A549 (cell line): ENCODE results near the gene LRTM2. TPM values are rescaled to one million over a fixed set of nuclear protein-coding genes. Genes with fewer than 3 reads are reported as not detected.

Experiments
- ATAC-seq, 2 experiments: fragments of 200-7000 bp in 1 of 2; fragments of >200 bp in 1 of 2; cut with Nextera tagmentation in 1 of 2; cut with Tn5 transposase in 1 of 2; 3 replicates each; pipeline versions ENCODE4 v1.8.0 to v1.9.1; 2018 to 2020; ENCODE audit warnings: mild to moderate bottlenecking in 1 of 2, moderate library complexity in 1 of 2
- CTCF ChIA-PET: fragments of 300-600 bp; sonication (Branson Sonifier 250); formaldehyde crosslinking; extraction: SDS; loops from one replicate; lab custom pipeline; 2021; ENCODE audit warnings: antibody characterized with exemption, inconsistent platforms; lab: Yijun Ruan, JAX
- POLR2A ChIA-PET: fragments of 350-600 bp; formaldehyde crosslinking; extraction: SDS; loops from one replicate; lab custom pipeline; 2021; ENCODE audit warnings: antibody characterized with exemption, inconsistent platforms; lab: Yijun Ruan, JAX
- DNase-seq, 2 experiments: peaks; one replicate each; pipeline versions ENCODE4 v3.0.0 to v3.0.0-alpha.2; 2011 to 2016; ENCODE audit warnings: low read depth in 1 of 2, low spot score in 1 of 2
- FAIRE-seq: peaks from 2 replicates; lab custom pipeline; 2011; peaks lifted over from hg19 to GRCh38; lab: Jason Lieb, UNC
- H3K27ac ChIP-seq, 2 experiments: fragments of >200 bp; sonication (Bioruptor Twin); formaldehyde crosslinking; 3 replicates each; pipeline ENCODE4 v1.5.1; 2016 to 2017
- H3K4me1 ChIP-seq: fragments of >200 bp; sonication (Bioruptor Twin); formaldehyde crosslinking; 3 replicates; pipeline ENCODE4 v1.6.1; 2016
- H3K4me2 ChIP-seq: fragments of >200 bp; sonication (Bioruptor Twin); formaldehyde crosslinking; 3 replicates; pipeline ENCODE4 v1.6.1; 2016
- H3K4me3 ChIP-seq: fragments of >200 bp; sonication (Bioruptor Twin); formaldehyde crosslinking; 3 replicates; pipeline ENCODE4 v1.5.1; 2016
- H3K9me3 ChIP-seq: fragments of >200 bp; sonication (Bioruptor Twin); formaldehyde crosslinking; 3 replicates; pipeline ENCODE4 v1.6.1; 2016
- BHLHE40 ChIP-seq: IDR thresholded peaks from 2 replicates; pipeline ENCODE4 v1.6.1; 2012; ENCODE audit warnings: low read depth, low read length, inconsistent platforms
- EHMT2 ChIP-seq: fragments of 200-600 bp; sonication (generic); IDR thresholded peaks from 2 replicates; pipeline ENCODE4 v1.6.1; 2016; ENCODE audit warnings: antibody characterized with exemption, low read depth, mild to moderate bottlenecking, moderate library complexity
- HEYL ChIP-seq: fragments of 250-450 bp; sonication (Bioruptor Pico); IDR thresholded peaks from 2 replicates; pipeline ENCODE4 v1.8.0; 2021; ENCODE audit warnings: mild to moderate bottlenecking, moderate library complexity
- JUNB ChIP-seq: fragments of >200 bp; sonication (Bioruptor Twin); formaldehyde crosslinking; IDR thresholded peaks from 2 replicates; pipeline ENCODE4 v1.6.1; 2016
- KDM5A ChIP-seq: fragments of 200-600 bp; sonication (generic); IDR thresholded peaks from 2 replicates; pipeline ENCODE4 v1.6.1; 2016; ENCODE audit warnings: antibody characterized with exemption, mild to moderate bottlenecking
- NPAS2 ChIP-seq: fragments of 250-450 bp; sonication (Bioruptor Pico); IDR thresholded peaks from 2 replicates; pipeline ENCODE4 v1.8.0; 2022; ENCODE audit warnings: mild to moderate bottlenecking, moderate library complexity, borderline replicate concordance
- RAD21 ChIP-seq, 2 experiments: fragments of >200 bp in 1 of 2; sonication (Bioruptor Twin) in 1 of 2; formaldehyde crosslinking in 1 of 2; IDR thresholded peaks in 1 of 2; conservative IDR thresholded peaks in 1 of 2; 2 replicates in 1 of 2; 3 replicates in 1 of 2; pipeline ENCODE4 v1.6.1; 2012 to 2018; ENCODE audit warnings: inconsistent platforms in 1 of 2
- RARB ChIP-seq: fragments of 250-450 bp; sonication (Bioruptor Pico); IDR thresholded peaks from 2 replicates; pipeline ENCODE4 v1.8.0; 2021; ENCODE audit warnings: mild to moderate bottlenecking, moderate library complexity
- RFX5 ChIP-seq: fragments of 450-650 bp; IDR thresholded peaks from 2 replicates; pipeline ENCODE4 v1.7.1; 2014; ENCODE audit warnings: antibody characterized with exemption, mild to moderate bottlenecking, moderate library complexity
- RNF2 ChIP-seq: fragments of 200-600 bp; sonication (generic); IDR thresholded peaks from 2 replicates; pipeline ENCODE4 v1.6.1; 2016; ENCODE audit warnings: low read depth, mild to moderate bottlenecking, antibody characterized with exemption, moderate library complexity, borderline replicate concordance
- WGBS: methylation state at CpG from one replicate; pipeline ENCODE4 v1.1.6; 2017; ENCODE audit errors: missing lambda C conversion rate; 5-methylcytosine and 5-hydroxymethylcytosine counted together
- polyA plus RNA-seq, 4 experiments: library from polyadenylated mRNA; depleted of rRNA in 3 of 4; stranded (reverse); fragments of >200 nt; fragmentation: RNase III in 1 of 4; extraction: RNeasy Plus Mini Kit Qiagen cat#74134 plus additional on column Dnase treatment in 1 of 4; gene quantifications; 2 replicates in 3 of 4; 3 replicates in 1 of 4; pipeline ENCODE4 v1.2.3, GENCODE V29; 2011 to 2017
- TF ChIP-seq, protein P1 (sequence below): fragments of >200 bp; sonication (Bioruptor Twin); formaldehyde crosslinking; IDR thresholded peaks from 3 replicates; pipeline ENCODE4 v1.5.1; 2016
- TF ChIP-seq, protein P2 (sequence below): fragments of 150-350 bp; IDR thresholded peaks from 2 replicates; pipeline ENCODE4 v1.6.1; 2014; ENCODE audit warnings: low read depth, mild to moderate bottlenecking, low read length
- TF ChIP-seq, protein P3 (sequence below): fragments of 200-600 bp; sonication (generic); IDR thresholded peaks from 2 replicates; pipeline ENCODE4 v1.6.1; 2016; ENCODE audit warnings: antibody characterized with exemption, mild to moderate bottlenecking, moderate library complexity
- TF ChIP-seq, protein P4 (sequence below): fragments of 250-450 bp; sonication (Bioruptor Pico); IDR thresholded peaks from 2 replicates; pipeline ENCODE4 v1.5.0; 2020; ENCODE audit warnings: low read depth, mild to moderate bottlenecking, moderate library complexity
- TF ChIP-seq, protein P5 (sequence below): IDR thresholded peaks from 2 replicates; pipeline ENCODE4 v1.6.1; 2012

The LRTM2 gene
- polyA plus RNA-seq, 2 of the 4 experiments (the other 2 are of a cell fraction): not detected

DNA sequence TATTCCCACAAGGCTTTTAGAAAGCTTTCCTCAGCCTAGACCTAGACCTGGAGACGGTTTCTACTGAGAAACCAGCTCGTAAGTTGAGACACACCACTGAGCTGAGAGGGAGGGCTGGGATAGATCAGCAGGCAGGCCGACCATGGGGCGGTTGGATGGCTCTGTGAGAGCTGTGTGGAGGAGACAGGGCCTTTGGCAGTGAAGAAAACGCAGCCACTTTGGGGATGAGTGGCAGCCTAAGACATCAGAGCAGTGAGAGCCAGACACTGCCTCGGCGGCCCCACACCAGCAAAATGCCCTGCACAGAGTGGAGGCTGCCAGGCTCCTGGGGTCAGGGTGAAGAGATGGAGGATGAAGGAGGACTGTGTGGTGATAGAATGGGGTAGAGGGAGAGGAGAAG is 52.1 kb downstream of the LRTM2 start:
- no peaks in the 10 kb centered on the region for H3K4me1 ChIP-seq
- H3K27ac ChIP-seq: no peak overlapping the region
- DNase-seq (no peak), ATAC-seq (no peak), FAIRE-seq (no peak)
- 27% methylated on average over 7 of the region's 7 CpGs for WGBS
- H3K4me3 ChIP-seq: no peak overlapping the region
- no peak overlapping the region for H3K4me2 ChIP-seq
- no peak for TF ChIP-seq KDM5A
- no peak for TF ChIP-seq BHLHE40
- TF ChIP-seq RARB (CRISPR knock-in tag): no peak
- peaks cover 14% of the 10 kb centered on the region; the same call in 2 of the 3 replicates for H3K9me3 ChIP-seq
- ChIA-PET CTCF (no interaction called here), POLR2A (no interaction called here)

DNA sequence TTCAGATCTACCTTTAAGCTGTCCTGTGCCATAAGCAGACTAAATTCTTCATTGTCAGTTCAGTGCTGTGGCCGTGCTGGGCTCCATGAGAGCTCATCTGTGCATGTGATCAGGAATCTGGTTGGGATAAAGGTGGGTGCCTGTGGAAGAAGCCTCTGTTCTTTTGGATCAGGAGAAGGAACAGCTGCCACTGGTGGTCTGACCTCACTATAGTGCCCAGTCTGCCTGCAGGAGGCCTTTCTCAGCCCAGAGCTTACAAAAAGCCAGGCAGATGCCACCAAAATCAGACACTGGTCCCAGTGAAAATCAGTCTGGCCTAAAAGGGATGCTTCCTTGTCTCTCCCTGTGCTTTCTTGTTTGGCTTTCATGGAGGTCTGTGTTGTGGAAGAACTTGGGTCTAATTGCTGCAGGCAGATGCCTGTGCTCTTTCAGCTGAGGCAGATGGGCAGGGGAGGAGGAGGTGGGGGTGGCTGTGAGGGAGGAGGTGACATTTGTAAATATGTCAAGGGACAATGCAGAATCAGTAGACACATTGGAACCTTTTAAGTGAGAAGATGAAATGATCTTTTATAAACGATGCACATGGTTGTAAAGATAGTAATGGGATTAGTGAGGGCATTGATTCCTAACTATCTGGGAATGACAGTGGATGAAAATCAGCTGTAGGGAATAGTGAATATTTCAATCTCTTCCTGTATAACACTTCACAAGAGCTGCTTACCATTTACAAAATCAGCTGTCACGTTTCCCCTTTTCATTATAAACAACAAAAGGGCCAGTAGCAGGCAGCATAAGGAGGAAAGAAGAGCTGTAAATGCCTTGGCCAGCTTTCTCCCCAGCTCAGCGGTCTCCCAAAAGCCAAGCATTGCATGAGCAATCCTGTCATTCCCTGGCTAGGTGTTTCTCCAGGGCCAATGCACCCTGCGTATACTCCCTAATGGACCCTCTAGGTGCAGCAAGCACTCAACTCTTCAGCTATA is 53.5 kb downstream of the LRTM2 start:
- H3K27ac ChIP-seq: no peak overlapping the region
- no peaks in the 10 kb centered on the region for H3K4me1 ChIP-seq
- no peak for TF ChIP-seq NPAS2 (CRISPR knock-in tag)
- no peak for TF ChIP-seq EHMT2
- TF ChIP-seq JUNB: no peak
- TF ChIP-seq, protein P1, sequence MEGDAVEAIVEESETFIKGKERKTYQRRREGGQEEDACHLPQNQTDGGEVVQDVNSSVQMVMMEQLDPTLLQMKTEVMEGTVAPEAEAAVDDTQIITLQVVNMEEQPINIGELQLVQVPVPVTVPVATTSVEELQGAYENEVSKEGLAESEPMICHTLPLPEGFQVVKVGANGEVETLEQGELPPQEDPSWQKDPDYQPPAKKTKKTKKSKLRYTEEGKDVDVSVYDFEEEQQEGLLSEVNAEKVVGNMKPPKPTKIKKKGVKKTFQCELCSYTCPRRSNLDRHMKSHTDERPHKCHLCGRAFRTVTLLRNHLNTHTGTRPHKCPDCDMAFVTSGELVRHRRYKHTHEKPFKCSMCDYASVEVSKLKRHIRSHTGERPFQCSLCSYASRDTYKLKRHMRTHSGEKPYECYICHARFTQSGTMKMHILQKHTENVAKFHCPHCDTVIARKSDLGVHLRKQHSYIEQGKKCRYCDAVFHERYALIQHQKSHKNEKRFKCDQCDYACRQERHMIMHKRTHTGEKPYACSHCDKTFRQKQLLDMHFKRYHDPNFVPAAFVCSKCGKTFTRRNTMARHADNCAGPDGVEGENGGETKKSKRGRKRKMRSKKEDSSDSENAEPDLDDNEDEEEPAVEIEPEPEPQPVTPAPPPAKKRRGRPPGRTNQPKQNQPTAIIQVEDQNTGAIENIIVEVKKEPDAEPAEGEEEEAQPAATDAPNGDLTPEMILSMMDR: no peak
- FAIRE-seq (no peak), DNase-seq (no peak), ATAC-seq (no peak)
- no peak overlapping the region for H3K4me3 ChIP-seq
- peaks cover 14% of the 10 kb centered on the region; the same call in 2 of the 3 replicates for H3K9me3 ChIP-seq
- ChIA-PET CTCF (interaction anchor here (0.9 to 1.6 kb wide), 4 partner anchors 31 to 425 kb away, joined by 3 to 7 read pairs (median 4); no protein-coding TSS in a partner anchor), POLR2A (no interaction called here)
- H3K4me2 ChIP-seq: no peak overlapping the region
- WGBS: 17% methylated on average over 5 of the region's 5 CpGs

DNA sequence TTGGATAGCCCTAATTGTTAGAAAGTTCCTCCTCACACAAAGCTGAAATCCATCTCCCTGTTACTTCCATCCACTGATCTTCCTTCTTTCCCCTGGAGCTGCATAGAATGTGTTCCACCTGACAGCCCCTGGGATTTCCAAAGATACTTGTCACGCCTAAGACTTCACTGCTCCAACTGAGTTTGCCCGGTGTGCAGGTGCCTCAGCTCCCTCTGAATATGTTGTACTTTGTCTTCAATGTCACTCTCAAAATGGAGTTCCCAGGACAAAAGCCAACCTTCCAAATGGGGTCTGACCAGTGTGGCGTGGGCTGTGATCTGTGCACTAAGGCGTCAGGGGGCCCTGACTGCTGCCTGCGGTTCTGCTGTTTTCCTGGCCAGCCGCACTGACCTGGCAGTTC is 55.2 kb downstream of the LRTM2 start:
- no peak for ATAC-seq
- CTCF ChIA-PET: interaction anchor here (1.4 to 1.6 kb wide), 3 partner anchors 11 to 64 kb away, joined by 3 to 7 read pairs (median 4); no protein-coding TSS in a partner anchor
- no peak for FAIRE-seq
- no peak for DNase-seq
- Histone ChIP-seq H3K27ac (no peak overlapping the region), H3K4me3 (no peak overlapping the region), H3K4me2 (no peak overlapping the region), H3K9me3 (peaks cover 6% of the 10 kb centered on the region; the same call in 2 of the 3 replicates), H3K4me1 (no peaks in the 10 kb centered on the region)
- TF ChIP-seq RNF2 (no peak), HEYL (CRISPR knock-in tag) (no peak)
- POLR2A ChIA-PET: no interaction called here
- WGBS: 22% methylated on average over 6 of the region's 6 CpGs

DNA sequence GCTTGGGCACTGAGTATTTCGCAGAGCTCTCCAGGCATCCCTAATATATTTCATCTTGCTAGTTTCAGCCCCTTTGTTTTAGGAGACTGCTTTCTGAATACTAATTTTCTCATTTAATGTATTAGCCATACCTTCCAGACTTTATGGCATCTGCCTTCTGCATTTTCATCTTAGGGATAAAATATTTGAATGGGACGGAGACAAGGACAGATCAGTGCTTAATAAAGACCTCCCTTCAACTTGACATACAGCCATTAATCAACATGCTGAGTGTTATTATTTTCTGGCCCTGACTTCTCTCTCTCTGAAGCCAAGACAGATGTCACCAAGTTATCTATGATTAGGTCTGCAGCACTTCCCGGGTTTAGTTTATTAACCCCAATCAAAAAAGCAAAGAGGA is 55.7 kb downstream of the LRTM2 start:
- no peak for DNase-seq
- no peak overlapping the region for H3K4me2 ChIP-seq
- 19% methylated on average over 3 of the region's 3 CpGs for WGBS
- ChIA-PET POLR2A (no interaction called here), CTCF (interaction anchor here (0.9 to 1.6 kb wide), 3 partner anchors 11 to 18 kb away, joined by 3 to 4 read pairs (median 3); no protein-coding TSS in a partner anchor)
- no peak overlapping the region for H3K4me3 ChIP-seq
- H3K9me3 ChIP-seq: peaks cover 5% of the 10 kb centered on the region; the same call in 2 of the 3 replicates
- ATAC-seq: no peak
- no peaks in the 10 kb centered on the region for H3K4me1 ChIP-seq
- no peak overlapping the region for H3K27ac ChIP-seq
- no peak for FAIRE-seq
- TF ChIP-seq, protein P2, sequence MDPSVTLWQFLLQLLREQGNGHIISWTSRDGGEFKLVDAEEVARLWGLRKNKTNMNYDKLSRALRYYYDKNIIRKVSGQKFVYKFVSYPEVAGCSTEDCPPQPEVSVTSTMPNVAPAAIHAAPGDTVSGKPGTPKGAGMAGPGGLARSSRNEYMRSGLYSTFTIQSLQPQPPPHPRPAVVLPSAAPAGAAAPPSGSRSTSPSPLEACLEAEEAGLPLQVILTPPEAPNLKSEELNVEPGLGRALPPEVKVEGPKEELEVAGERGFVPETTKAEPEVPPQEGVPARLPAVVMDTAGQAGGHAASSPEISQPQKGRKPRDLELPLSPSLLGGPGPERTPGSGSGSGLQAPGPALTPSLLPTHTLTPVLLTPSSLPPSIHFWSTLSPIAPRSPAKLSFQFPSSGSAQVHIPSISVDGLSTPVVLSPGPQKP: no peak
- no peak for TF ChIP-seq RFX5
- no peak for TF ChIP-seq RARB (CRISPR knock-in tag)
- TF ChIP-seq, protein P3, sequence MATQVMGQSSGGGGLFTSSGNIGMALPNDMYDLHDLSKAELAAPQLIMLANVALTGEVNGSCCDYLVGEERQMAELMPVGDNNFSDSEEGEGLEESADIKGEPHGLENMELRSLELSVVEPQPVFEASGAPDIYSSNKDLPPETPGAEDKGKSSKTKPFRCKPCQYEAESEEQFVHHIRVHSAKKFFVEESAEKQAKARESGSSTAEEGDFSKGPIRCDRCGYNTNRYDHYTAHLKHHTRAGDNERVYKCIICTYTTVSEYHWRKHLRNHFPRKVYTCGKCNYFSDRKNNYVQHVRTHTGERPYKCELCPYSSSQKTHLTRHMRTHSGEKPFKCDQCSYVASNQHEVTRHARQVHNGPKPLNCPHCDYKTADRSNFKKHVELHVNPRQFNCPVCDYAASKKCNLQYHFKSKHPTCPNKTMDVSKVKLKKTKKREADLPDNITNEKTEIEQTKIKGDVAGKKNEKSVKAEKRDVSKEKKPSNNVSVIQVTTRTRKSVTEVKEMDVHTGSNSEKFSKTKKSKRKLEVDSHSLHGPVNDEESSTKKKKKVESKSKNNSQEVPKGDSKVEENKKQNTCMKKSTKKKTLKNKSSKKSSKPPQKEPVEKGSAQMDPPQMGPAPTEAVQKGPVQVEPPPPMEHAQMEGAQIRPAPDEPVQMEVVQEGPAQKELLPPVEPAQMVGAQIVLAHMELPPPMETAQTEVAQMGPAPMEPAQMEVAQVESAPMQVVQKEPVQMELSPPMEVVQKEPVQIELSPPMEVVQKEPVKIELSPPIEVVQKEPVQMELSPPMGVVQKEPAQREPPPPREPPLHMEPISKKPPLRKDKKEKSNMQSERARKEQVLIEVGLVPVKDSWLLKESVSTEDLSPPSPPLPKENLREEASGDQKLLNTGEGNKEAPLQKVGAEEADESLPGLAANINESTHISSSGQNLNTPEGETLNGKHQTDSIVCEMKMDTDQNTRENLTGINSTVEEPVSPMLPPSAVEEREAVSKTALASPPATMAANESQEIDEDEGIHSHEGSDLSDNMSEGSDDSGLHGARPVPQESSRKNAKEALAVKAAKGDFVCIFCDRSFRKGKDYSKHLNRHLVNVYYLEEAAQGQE: no peak
- TF ChIP-seq, protein P4, sequence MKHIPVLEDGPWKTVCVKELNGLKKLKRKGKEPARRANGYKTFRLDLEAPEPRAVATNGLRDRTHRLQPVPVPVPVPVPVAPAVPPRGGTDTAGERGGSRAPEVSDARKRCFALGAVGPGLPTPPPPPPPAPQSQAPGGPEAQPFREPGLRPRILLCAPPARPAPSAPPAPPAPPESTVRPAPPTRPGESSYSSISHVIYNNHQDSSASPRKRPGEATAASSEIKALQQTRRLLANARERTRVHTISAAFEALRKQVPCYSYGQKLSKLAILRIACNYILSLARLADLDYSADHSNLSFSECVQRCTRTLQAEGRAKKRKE (CRISPR knock-in tag): no peak
- TF ChIP-seq RAD21 (conservative IDR thresholded peaks at IDR 0.05 in 1 of 2, IDR thresholded peaks at IDR 0.05 in 1 of 2): no peak
- TF ChIP-seq, protein P5, sequence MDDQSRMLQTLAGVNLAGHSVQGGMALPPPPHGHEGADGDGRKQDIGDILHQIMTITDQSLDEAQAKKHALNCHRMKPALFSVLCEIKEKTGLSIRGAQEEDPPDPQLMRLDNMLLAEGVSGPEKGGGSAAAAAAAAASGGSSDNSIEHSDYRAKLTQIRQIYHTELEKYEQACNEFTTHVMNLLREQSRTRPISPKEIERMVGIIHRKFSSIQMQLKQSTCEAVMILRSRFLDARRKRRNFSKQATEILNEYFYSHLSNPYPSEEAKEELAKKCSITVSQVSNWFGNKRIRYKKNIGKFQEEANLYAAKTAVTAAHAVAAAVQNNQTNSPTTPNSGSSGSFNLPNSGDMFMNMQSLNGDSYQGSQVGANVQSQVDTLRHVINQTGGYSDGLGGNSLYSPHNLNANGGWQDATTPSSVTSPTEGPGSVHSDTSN: no peak
- no peak for TF ChIP-seq JUNB
